ENCODE results near the gene LIPH.
"Not testable (repeated sequence)": the region's sequence is repeated elsewhere in the genome, so short reads cannot be mapped to it uniquely, and the experiment has no call there.

Gene LIPH

DNA sequence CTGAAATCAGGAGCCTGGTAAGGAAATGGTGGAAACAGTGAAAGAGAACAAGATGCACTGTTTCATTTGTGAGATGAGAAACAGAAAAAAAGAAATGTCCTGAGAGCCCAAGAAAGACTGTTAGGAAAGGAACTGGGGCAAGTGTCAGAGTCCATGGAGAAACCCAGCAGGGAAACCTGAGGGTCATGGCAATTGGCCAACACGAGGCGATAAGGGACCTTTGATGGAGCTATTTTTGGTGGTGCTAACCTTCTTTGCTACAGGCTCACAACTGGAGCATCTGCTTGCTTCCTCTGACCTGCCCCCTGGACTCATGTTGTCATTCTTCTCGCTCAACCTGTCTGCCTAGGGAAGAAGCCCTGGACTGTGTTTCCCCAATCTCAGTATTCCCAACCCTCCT is 49.4 kb downstream of the LIPH start:
- no peak overlapping the region for H3K9ac ChIP-seq (ENCODE audit: low read length in 5 of 5)
- H3K27ac ChIP-seq (ENCODE audit: low read depth, low read length), result no peak overlapping the region
- H3K4me1 ChIP-seq (ENCODE audit: control insufficient read depth in 5 of 5, insufficient read depth in 5 of 5, low read length in 5 of 5), result peaks cover 0 to 6% (median 4%) of the 10 kb centered on the region in 5 donors
- H3K27me3 ChIP-seq (ENCODE audit: control insufficient read depth in 5 of 5, insufficient read depth in 4 of 5, low read length in 5 of 5), result peaks cover 0 to 2% (median 0%) of the 10 kb centered on the region in 5 donors
- H3K9me3 ChIP-seq (ENCODE audit: control insufficient read depth in 5 of 5, low read length in 5 of 5), result no peaks in the 10 kb centered on the region
- H3K4me3 ChIP-seq (ENCODE audit: low read depth in 1 of 5, low read length in 5 of 5), result no peak overlapping the region
- no peaks in the 10 kb centered on the region for H3K36me3 ChIP-seq (ENCODE audit: control insufficient read depth in 5 of 5, insufficient read depth in 5 of 5, low read length in 5 of 5)

DNA sequence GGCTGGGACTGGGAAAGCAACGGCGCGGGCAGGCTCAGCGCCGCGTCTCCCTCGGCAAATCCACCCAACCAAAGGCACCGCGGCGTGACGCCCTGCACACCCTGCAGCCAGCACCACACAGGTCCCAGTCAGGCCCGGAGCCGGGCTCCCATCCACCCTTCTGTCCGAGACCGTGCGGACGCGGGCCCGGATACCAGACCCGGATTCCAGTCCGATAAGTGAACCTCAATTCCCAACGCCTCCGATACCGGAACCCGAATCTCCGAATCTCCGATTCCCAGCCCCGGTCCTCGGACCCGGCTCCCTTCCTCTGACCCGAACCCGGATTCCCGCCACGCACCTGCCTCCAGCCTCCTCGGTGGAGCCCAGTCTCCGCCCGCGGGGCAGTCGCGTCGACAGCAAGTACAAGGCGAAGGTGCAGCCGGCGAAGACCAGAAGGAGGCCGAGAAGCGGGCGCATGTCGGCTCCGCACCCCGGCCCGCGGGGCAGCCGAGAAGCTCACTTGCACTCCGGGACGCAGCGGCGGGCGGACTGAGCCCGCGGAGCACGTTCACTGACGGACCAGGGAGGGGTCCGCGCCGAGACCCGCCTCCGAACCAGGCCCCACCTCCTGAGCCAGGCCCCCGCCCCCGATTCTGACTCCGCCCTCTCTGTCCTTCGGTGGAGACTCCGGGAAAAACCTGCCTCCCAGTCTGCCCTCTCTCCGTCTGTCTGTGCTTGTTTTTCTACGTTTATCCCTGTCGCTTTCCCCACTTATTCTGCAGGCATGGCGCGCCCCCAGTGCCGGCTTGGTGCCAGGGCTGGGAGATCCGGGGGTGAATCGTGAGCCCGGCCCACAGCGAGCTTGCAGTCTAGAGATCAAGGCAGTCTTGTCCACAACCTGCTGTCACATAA is 53.6 kb downstream of the LIPH start, which contains the start of gene TMEM41A:
TMEM41A (minus strand) TSS at position 533 of the 894 bp plus-strand sequence; CDS start at position 459, 74 bp downstream.
- Histone ChIP-seq H3K4me1 (ENCODE audit: control insufficient read depth in 5 of 5, insufficient read depth in 5 of 5, low read length in 5 of 5) (peaks cover 2 to 19% (median 17%) of the 10 kb centered on the region in 5 donors), H3K27me3 (ENCODE audit: control insufficient read depth in 5 of 5, insufficient read depth in 4 of 5, low read length in 5 of 5) (no peaks in the 10 kb centered on the region), H3K9ac (ENCODE audit: low read length in 5 of 5) (peak within 1 kb of the TSS; percentile 63 to 94 (median 92)), H3K9me3 (ENCODE audit: control insufficient read depth in 5 of 5, low read length in 5 of 5) (no peaks in the 10 kb centered on the region), H3K4me3 (ENCODE audit: low read depth in 1 of 5, low read length in 5 of 5) (peak within 1 kb of the TSS; percentile 80 to 90 (median 87)), H3K36me3 (ENCODE audit: control insufficient read depth in 5 of 5, insufficient read depth in 5 of 5, low read length in 5 of 5) (peaks cover 12 to 31% (median 23%) of the 10 kb centered on the region in 5 donors), H3K27ac (ENCODE audit: low read depth, low read length) (peak within 1 kb of the TSS; percentile 80)

DNA sequence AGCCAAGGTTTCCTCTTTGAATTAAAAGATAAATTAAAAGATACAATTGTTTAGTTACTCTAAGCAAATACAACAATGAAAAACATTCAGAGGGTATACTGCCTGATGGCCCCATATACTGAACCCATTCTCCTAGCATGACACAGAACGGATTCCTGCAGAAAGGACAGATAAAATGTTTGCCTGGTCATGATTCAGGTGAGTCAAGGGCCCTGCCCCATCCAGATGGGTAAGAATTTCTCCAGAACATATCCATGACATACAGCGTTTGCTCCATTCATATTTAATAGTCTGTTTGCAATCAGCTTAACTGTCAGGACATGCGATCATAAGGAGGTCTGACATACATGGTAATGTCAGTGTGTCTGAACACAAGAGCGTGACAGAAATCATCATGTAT is 62.1 kb downstream of the LIPH start:
- H3K9me3 ChIP-seq (ENCODE audit: control insufficient read depth in 5 of 5, low read length in 5 of 5), result no peaks in the 10 kb centered on the region
- H3K27me3 ChIP-seq (ENCODE audit: control insufficient read depth in 5 of 5, insufficient read depth in 4 of 5, low read length in 5 of 5), result no peaks in the 10 kb centered on the region
- H3K4me3 ChIP-seq (ENCODE audit: low read depth in 1 of 5, low read length in 5 of 5), result no peak overlapping the region
- H3K4me1 ChIP-seq (ENCODE audit: control insufficient read depth in 5 of 5, insufficient read depth in 5 of 5, low read length in 5 of 5), result no peaks in the 10 kb centered on the region
- peaks cover 36 to 79% (median 62%) of the 10 kb centered on the region in 5 donors for H3K36me3 ChIP-seq (ENCODE audit: control insufficient read depth in 5 of 5, insufficient read depth in 5 of 5, low read length in 5 of 5)
- no peak overlapping the region for H3K9ac ChIP-seq (ENCODE audit: low read length in 5 of 5)
- H3K27ac ChIP-seq (ENCODE audit: low read depth, low read length), result no peak overlapping the region

DNA sequence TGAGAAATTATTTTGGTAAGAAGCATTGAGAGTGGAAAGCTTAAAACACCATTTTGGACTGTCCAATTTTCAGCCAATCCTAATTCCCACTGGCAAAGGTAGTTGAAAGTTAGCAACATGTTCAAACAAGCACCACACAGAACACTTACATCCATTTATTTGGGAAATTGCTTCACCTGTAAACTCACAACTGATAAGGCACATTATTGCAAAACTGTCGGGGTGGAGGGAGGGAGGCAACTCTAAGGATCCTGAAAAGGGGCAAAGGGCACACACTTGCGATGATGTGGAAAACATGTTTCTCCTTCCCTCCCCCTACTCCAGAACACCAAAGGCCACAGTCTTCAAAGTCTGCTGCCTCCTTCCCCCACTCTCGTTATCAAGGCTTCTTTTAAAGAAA is 62.9 kb downstream of the LIPH start:
- H3K9ac ChIP-seq (ENCODE audit: low read length in 5 of 5), result no peak overlapping the region
- no peaks in the 10 kb centered on the region for H3K4me1 ChIP-seq (ENCODE audit: control insufficient read depth in 5 of 5, insufficient read depth in 5 of 5, low read length in 5 of 5)
- H3K4me3 ChIP-seq (ENCODE audit: low read depth in 1 of 5, low read length in 5 of 5), result no peak overlapping the region
- no peaks in the 10 kb centered on the region for H3K27me3 ChIP-seq (ENCODE audit: control insufficient read depth in 5 of 5, insufficient read depth in 4 of 5, low read length in 5 of 5)
- no peaks in the 10 kb centered on the region for H3K9me3 ChIP-seq (ENCODE audit: control insufficient read depth in 5 of 5, low read length in 5 of 5)
- peaks cover 34 to 71% (median 54%) of the 10 kb centered on the region in 5 donors for H3K36me3 ChIP-seq (ENCODE audit: control insufficient read depth in 5 of 5, insufficient read depth in 5 of 5, low read length in 5 of 5)
- no peak overlapping the region for H3K27ac ChIP-seq (ENCODE audit: low read depth, low read length)

DNA sequence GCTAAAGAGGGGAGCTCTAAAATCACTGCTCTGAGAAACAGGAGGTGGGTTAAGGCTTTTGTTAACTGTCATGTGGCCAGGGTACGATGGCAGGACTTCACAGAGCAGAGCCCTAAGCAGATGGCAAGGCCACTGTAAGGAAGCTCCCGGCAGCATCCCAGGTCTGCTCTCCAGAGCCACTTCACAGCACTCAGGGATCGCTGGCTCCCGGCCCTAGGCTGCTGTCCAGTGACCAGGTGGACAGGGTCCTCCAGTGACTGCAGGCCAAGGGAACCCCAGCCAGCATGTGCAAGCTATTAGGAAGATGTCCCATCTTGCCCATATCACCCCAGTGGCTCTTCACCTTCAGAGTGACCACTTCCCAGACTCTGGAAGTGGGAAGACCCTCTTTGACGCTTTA is 63.9 kb downstream of the LIPH start:
- Histone ChIP-seq H3K36me3 (ENCODE audit: control insufficient read depth in 5 of 5, insufficient read depth in 5 of 5, low read length in 5 of 5) (peaks cover 29 to 61% (median 45%) of the 10 kb centered on the region in 5 donors), H3K27me3 (ENCODE audit: control insufficient read depth in 5 of 5, insufficient read depth in 4 of 5, low read length in 5 of 5) (no peaks in the 10 kb centered on the region), H3K9me3 (ENCODE audit: control insufficient read depth in 5 of 5, low read length in 5 of 5) (no peaks in the 10 kb centered on the region), H3K4me1 (ENCODE audit: control insufficient read depth in 5 of 5, insufficient read depth in 5 of 5, low read length in 5 of 5) (no peaks in the 10 kb centered on the region), H3K9ac (ENCODE audit: low read length in 5 of 5) (no peak overlapping the region), H3K27ac (ENCODE audit: low read depth, low read length) (no peak overlapping the region), H3K4me3 (ENCODE audit: low read depth in 1 of 5, low read length in 5 of 5) (no peak overlapping the region)

DNA sequence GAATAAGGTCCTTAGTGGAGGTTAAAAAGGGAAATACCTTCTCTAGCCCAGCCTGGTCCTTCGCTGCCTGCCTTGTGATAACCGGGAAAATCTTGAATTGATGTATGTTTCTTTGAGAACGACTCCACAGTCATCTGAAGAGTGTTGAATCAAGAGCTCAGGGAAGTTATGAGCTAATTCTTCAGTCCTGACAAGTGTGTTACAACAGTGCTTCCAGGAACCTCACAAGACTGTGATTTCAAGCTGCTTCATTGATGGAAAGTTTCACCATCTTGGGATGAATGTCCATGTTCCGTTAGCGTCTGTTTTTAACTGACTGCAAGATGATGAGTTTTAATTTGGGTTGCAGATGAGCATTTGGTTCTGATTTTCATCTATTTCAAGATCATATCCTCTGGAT is 66.0 kb downstream of the LIPH start:
- Histone ChIP-seq H3K27ac (ENCODE audit: low read depth, low read length) (no peak overlapping the region), H3K4me1 (ENCODE audit: control insufficient read depth in 5 of 5, insufficient read depth in 5 of 5, low read length in 5 of 5) (no peaks in the 10 kb centered on the region), H3K36me3 (ENCODE audit: control insufficient read depth in 5 of 5, insufficient read depth in 5 of 5, low read length in 5 of 5) (peaks cover 33 to 60% (median 46%) of the 10 kb centered on the region in 5 donors), H3K27me3 (ENCODE audit: control insufficient read depth in 5 of 5, insufficient read depth in 4 of 5, low read length in 5 of 5) (no peaks in the 10 kb centered on the region), H3K4me3 (ENCODE audit: low read depth in 1 of 5, low read length in 5 of 5) (no peak overlapping the region), H3K9me3 (ENCODE audit: control insufficient read depth in 5 of 5, low read length in 5 of 5) (no peaks in the 10 kb centered on the region), H3K9ac (ENCODE audit: low read length in 5 of 5) (no peak overlapping the region)

DNA sequence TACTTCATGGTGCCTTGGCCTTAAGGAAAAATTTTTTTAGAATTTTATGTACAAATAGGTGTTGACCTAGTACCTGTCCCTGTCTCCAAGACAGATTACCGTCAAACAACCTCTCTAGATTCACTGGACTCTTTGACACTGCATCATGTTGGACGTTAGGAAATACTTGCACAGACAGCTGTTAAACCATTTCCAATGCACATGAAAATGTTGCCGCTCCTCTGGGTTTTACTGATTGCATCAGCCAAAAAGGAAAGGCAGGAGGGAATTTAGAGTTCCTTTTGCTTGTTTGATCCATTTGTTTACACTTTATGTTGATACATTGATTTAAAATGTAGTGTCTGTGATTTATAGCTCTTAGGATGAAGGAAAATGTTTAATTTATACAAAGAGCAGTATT is 68.1 kb downstream of the LIPH start:
- Histone ChIP-seq H3K36me3 (ENCODE audit: control insufficient read depth in 5 of 5, insufficient read depth in 5 of 5, low read length in 5 of 5) (peaks cover 27 to 58% (median 43%) of the 10 kb centered on the region in 5 donors), H3K27ac (ENCODE audit: low read depth, low read length) (no peak overlapping the region), H3K27me3 (ENCODE audit: control insufficient read depth in 5 of 5, insufficient read depth in 4 of 5, low read length in 5 of 5) (no peaks in the 10 kb centered on the region), H3K9me3 (ENCODE audit: control insufficient read depth in 5 of 5, low read length in 5 of 5) (no peaks in the 10 kb centered on the region), H3K9ac (ENCODE audit: low read length in 5 of 5) (no peak overlapping the region), H3K4me3 (ENCODE audit: low read depth in 1 of 5, low read length in 5 of 5) (no peak overlapping the region), H3K4me1 (ENCODE audit: control insufficient read depth in 5 of 5, insufficient read depth in 5 of 5, low read length in 5 of 5) (no peaks in the 10 kb centered on the region)

DNA sequence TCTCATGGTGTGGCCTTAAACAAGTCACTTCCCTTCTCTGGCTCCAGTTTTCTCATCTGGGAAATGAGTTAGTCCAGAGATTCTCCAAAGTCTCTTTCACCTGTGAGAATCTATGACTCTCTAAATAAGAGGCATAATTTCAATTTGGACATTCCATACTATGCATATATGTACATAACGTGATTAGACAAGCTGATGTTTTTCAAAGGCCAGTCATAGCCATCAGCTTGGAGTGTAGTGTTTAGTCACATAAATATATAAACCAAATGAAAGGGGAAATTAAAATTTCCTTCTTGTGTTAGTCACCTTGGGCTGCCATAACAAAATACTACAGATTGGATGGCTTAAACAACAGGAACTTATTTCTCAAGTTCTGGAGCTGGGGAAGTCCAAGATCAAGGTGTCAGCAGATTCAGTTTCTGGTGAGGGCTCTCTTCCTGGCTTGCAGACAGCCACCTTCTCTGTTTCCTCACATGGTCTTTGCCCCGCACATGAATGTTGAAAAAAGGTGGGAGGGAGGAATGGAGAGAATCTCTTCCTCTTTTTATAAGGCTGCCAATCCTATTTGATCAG is 72.9 kb downstream of the LIPH start:
- H3K4me1 ChIP-seq (ENCODE audit: control insufficient read depth in 5 of 5, insufficient read depth in 5 of 5, low read length in 5 of 5), result no peaks in the 10 kb centered on the region
- H3K9me3 ChIP-seq (ENCODE audit: control insufficient read depth in 5 of 5, low read length in 5 of 5), result no peaks in the 10 kb centered on the region
- no peak overlapping the region for H3K27ac ChIP-seq (ENCODE audit: low read depth, low read length)
- peaks cover 18 to 45% (median 24%) of the 10 kb centered on the region in 5 donors for H3K36me3 ChIP-seq (ENCODE audit: control insufficient read depth in 5 of 5, insufficient read depth in 5 of 5, low read length in 5 of 5)
- H3K9ac ChIP-seq (ENCODE audit: low read length in 5 of 5), result no peak overlapping the region
- no peak overlapping the region for H3K4me3 ChIP-seq (ENCODE audit: low read depth in 1 of 5, low read length in 5 of 5)
- H3K27me3 ChIP-seq (ENCODE audit: control insufficient read depth in 5 of 5, insufficient read depth in 4 of 5, low read length in 5 of 5), result no peaks in the 10 kb centered on the region

DNA sequence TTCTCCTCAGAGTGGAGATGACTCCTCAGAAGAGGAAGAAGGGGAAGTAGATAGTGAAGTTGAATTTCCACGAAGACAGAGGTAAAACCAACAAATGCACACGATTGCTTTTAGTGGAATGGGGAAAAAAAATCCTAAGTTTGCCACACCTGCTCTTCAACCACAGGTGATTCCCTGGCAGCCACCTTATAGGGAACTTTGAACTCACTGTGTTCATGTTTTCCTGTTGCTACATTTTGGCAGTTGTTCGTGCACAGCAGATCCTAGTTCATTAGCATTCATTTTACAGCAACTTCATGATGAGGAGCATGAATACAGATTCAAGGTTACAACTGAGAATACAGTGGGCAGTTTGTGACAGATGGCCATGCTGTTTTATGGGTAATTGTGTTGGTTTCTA is 75.1 kb downstream of the LIPH start:
- no peaks in the 10 kb centered on the region for H3K27me3 ChIP-seq (ENCODE audit: control insufficient read depth in 5 of 5, insufficient read depth in 4 of 5, low read length in 5 of 5)
- no peak overlapping the region for H3K9ac ChIP-seq (ENCODE audit: low read length in 5 of 5)
- H3K4me1 ChIP-seq (ENCODE audit: control insufficient read depth in 5 of 5, insufficient read depth in 5 of 5, low read length in 5 of 5), result no peaks in the 10 kb centered on the region
- no peak overlapping the region for H3K27ac ChIP-seq (ENCODE audit: low read depth, low read length)
- no peaks in the 10 kb centered on the region for H3K9me3 ChIP-seq (ENCODE audit: control insufficient read depth in 5 of 5, low read length in 5 of 5)
- H3K36me3 ChIP-seq (ENCODE audit: control insufficient read depth in 5 of 5, insufficient read depth in 5 of 5, low read length in 5 of 5), result peaks cover 12 to 53% (median 33%) of the 10 kb centered on the region in 5 donors
- no peak overlapping the region for H3K4me3 ChIP-seq (ENCODE audit: low read depth in 1 of 5, low read length in 5 of 5)

DNA sequence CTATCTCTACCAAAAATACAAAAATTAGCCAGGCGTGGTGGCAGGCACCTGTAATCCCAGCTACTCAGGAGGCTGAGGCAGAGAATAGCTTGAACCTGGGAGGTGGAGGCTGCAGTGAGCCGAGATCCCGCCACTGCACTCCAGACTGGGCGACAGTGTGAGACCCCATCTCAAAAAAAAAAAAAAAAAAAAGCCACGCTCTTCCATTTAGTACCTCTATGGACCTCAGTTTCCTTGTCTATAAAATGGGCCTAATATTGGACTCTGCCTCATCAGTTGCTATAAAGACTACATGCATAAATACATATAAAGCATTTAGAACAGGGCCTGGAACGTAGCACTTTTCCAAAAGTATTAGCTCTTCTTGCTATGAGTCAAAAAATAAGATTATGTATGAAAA is 77.5 kb downstream of the LIPH start:
- not testable (repeated sequence) for H3K27ac ChIP-seq (ENCODE audit: low read depth, low read length); H3K9ac ChIP-seq (ENCODE audit: low read length in 5 of 5)
- peaks cover 9 to 36% (median 20%) of the 10 kb centered on the region in 5 donors for H3K36me3 ChIP-seq (ENCODE audit: control insufficient read depth in 5 of 5, insufficient read depth in 5 of 5, low read length in 5 of 5)

More for the DNA sequence above, 77.5 kb downstream of the LIPH start:
- not testable (repeated sequence) for H3K27me3 ChIP-seq (ENCODE audit: control insufficient read depth in 5 of 5, insufficient read depth in 4 of 5, low read length in 5 of 5); H3K4me3 ChIP-seq (ENCODE audit: low read depth in 1 of 5, low read length in 5 of 5); H3K4me1 ChIP-seq (ENCODE audit: control insufficient read depth in 5 of 5, insufficient read depth in 5 of 5, low read length in 5 of 5); H3K9me3 ChIP-seq (ENCODE audit: control insufficient read depth in 5 of 5, low read length in 5 of 5)

Measured in subcutaneous abdominal adipose tissue (tissue), 5 donors.